GM12878 (cell line): ENCODE data around the gene CASP12. TPM values are rescaled to one million over a fixed set of nuclear protein-coding genes. Genes with fewer than 3 reads are reported as not detected.

Experiments
- ATAC-seq: fragments of 200-7000 bp; cut with Tn5 transposase; 3 replicates; pipeline ENCODE4 v1.9.1; 2020; ENCODE audit warnings: mild to moderate bottlenecking, moderate library complexity
- BruUV-seq: library from RNA; stranded (reverse); fragments of 400-500 nt; replicated peaks from 2 replicates; lab custom pipeline; 2021; lab: Mats Ljungman, UMichigan
- CTCF ChIA-PET: fragments of 300-600 bp; sonication (Branson Sonifier 250); formaldehyde crosslinking; extraction: SDS; loops from one replicate; lab custom pipeline; 2021; ENCODE audit warnings: inconsistent platforms; lab: Yijun Ruan, JAX
- POLR2A ChIA-PET: fragments of 350-600 bp; formaldehyde crosslinking; extraction: SDS; loops from one replicate; lab custom pipeline; 2021; ENCODE audit warnings: inconsistent platforms; lab: Charles Lee
- RAD21 ChIA-PET: fragments of 300-600 bp; sonication (Branson Sonifier 250); formaldehyde crosslinking; loops from one replicate; lab custom pipeline; 2023; ENCODE audit warnings: antibody characterized with exemption; ENCODE audit not compliant: unreplicated experiment; lab: Charles Lee
- SMC1A ChIA-PET: fragments of 300-600 bp; sonication (Branson Sonifier 250); formaldehyde crosslinking; loops from one replicate; lab custom pipeline; 2023; ENCODE audit not compliant: unreplicated experiment, uncharacterized antibody; lab: Charles Lee
- DNase-seq: peaks from one replicate; pipeline ENCODE4 v3.0.0-alpha.2; 2011; ENCODE audit warnings: low read depth, low spot score
- FAIRE-seq: peaks from 3 replicates; lab custom pipeline; 2011; peaks lifted over from hg19 to GRCh38; lab: Jason Lieb, UNC
- H2AFZ ChIP-seq: 2 replicates; pipeline ENCODE4 v1.6.0; 2011; ENCODE audit warnings: low read depth, low read length, control low read depth; ENCODE audit not compliant: control insufficient read depth
- H3K27ac ChIP-seq: 2 replicates; pipeline ENCODE4 v1.5.1; 2011; ENCODE audit warnings: control low read depth; ENCODE audit not compliant: control insufficient read depth, insufficient read depth
- H3K27me3 ChIP-seq, 2 experiments: replicated peaks in 1 of 2; 2 replicates each; pipeline versions ENCODE4 v1.6.0 to v1.6.1; 2011; ENCODE audit warnings: low read length in 1 of 2; ENCODE audit not compliant: control insufficient read depth in 2 of 2, insufficient read depth in 2 of 2
- H3K36me3 ChIP-seq, 2 experiments: 2 replicates each; pipeline ENCODE4 v1.5.1; 2011; ENCODE audit warnings: low read length in 1 of 2; ENCODE audit not compliant: control insufficient read depth in 2 of 2, insufficient read depth in 2 of 2
- H3K4me1 ChIP-seq: 2 replicates; pipeline ENCODE4 v1.6.1; 2011; ENCODE audit warnings: mild to moderate bottlenecking, low read length, moderate library complexity, mixed read lengths; ENCODE audit not compliant: control insufficient read depth, insufficient read depth
- H3K4me2 ChIP-seq: 2 replicates; pipeline ENCODE4 v1.6.0; 2011; ENCODE audit warnings: control low read depth; ENCODE audit not compliant: control insufficient read depth, insufficient read depth
- H3K4me3 ChIP-seq: fragments of 200-600 bp; sonication (generic); 2 replicates; pipeline ENCODE4 v1.5.1; 2016
- H3K79me2 ChIP-seq: 2 replicates; pipeline ENCODE4 v1.6.0; 2011; ENCODE audit warnings: low read length; ENCODE audit not compliant: control insufficient read depth, insufficient read depth
- H3K9ac ChIP-seq: 2 replicates; pipeline ENCODE4 v1.8.0; 2011; ENCODE audit warnings: low read length, control low read depth, mixed read lengths; ENCODE audit not compliant: control insufficient read depth, insufficient read depth
- H3K9me3 ChIP-seq: replicated peaks from 3 replicates; pipeline ENCODE4 v1.5.1; 2011; ENCODE audit warnings: mild to moderate bottlenecking, low read length; ENCODE audit not compliant: control insufficient read depth, insufficient read depth
- H4K20me1 ChIP-seq: 2 replicates; pipeline ENCODE4 v1.6.0; 2011; ENCODE audit not compliant: control insufficient read depth, insufficient read depth
- ASH2L ChIP-seq: fragments of 300-600, 200-600 bp; sonication (generic); IDR thresholded peaks from 2 replicates; pipeline ENCODE4 v1.6.1; 2017; ENCODE audit warnings: low read depth, mild to moderate bottlenecking, borderline replicate concordance
- BRCA1 ChIP-seq: IDR thresholded peaks from 2 replicates; pipeline ENCODE4 v1.6.1; 2011; ENCODE audit warnings: low read depth, low read length, improper control_type of control experiment
- E4F1 ChIP-seq: fragments of 450-650 bp; IDR thresholded peaks from 2 replicates; pipeline ENCODE4 v1.6.1; 2018; ENCODE audit warnings: borderline replicate concordance, mild to moderate bottlenecking; ENCODE audit not compliant: partially characterized antibody
- EP300 ChIP-seq, 2 experiments: fragments of 150-350 bp in 1 of 2; IDR thresholded peaks; 2 replicates each; pipeline ENCODE4 v1.6.1; 2011 to 2012; ENCODE audit warnings: low read depth in 2 of 2, low read length in 2 of 2, borderline replicate concordance in 1 of 2, improper control_type of control experiment in 1 of 2, inconsistent platforms in 1 of 2; ENCODE audit not compliant: control insufficient read depth in 1 of 2
- ESRRA ChIP-seq: IDR thresholded peaks from 2 replicates; pipeline ENCODE4 v1.6.1; 2012; ENCODE audit warnings: mild to moderate bottlenecking, low read length, improper control_type of control experiment
- GATAD2B ChIP-seq: fragments of 450-650 bp; conservative IDR thresholded peaks from 2 replicates; pipeline ENCODE4 v1.6.1; 2017; ENCODE audit warnings: low read depth, mild to moderate bottlenecking, moderate library complexity
- KAT2A ChIP-seq: conservative IDR thresholded peaks from 2 replicates; pipeline ENCODE4 v1.6.1; 2011; ENCODE audit warnings: low read depth, low read length; ENCODE audit not compliant: control insufficient read depth
- MAX ChIP-seq: IDR thresholded peaks from 2 replicates; pipeline ENCODE4 v1.6.1; 2012; ENCODE audit warnings: low read depth, low read length, improper control_type of control experiment
- MEF2A ChIP-seq: IDR thresholded peaks from 2 replicates; pipeline ENCODE4 v1.6.1; 2011; ENCODE audit warnings: low read depth, mild to moderate bottlenecking, low read length, moderate library complexity; ENCODE audit not compliant: insufficient read depth
- NFXL1 ChIP-seq: fragments of 450-650 bp; IDR thresholded peaks from 2 replicates; pipeline ENCODE4 v1.6.1; 2017; ENCODE audit warnings: antibody characterized with exemption, mild to moderate bottlenecking, borderline replicate concordance
- NFYA ChIP-seq: IDR thresholded peaks from 2 replicates; pipeline ENCODE4 v1.6.1; 2011; ENCODE audit warnings: low read depth, mild to moderate bottlenecking, low read length, improper control_type of control experiment, borderline replicate concordance
- POLR2A ChIP-seq: IDR thresholded peaks from 2 replicates; pipeline ENCODE4 v1.6.1; 2011; ENCODE audit warnings: low read depth, mild to moderate bottlenecking, low read length
- POLR2AphosphoS5 ChIP-seq: IDR thresholded peaks from 2 replicates; pipeline ENCODE4 v1.6.1; 2011; ENCODE audit warnings: mild to moderate bottlenecking, low read length, inconsistent platforms
- RB1 ChIP-seq: fragments of 450-650 bp; formaldehyde crosslinking; IDR thresholded peaks from 2 replicates; pipeline ENCODE4 v1.6.1; 2017; ENCODE audit warnings: mild to moderate bottlenecking, borderline replicate concordance
- SKIL ChIP-seq: fragments of 450-650 bp; IDR thresholded peaks from 2 replicates; pipeline ENCODE4 v1.6.1; 2017; ENCODE audit warnings: mild to moderate bottlenecking, low read depth, inconsistent platforms; ENCODE audit not compliant: poor library complexity, severe bottlenecking
- ZBED1 ChIP-seq: IDR thresholded peaks from 2 replicates; pipeline ENCODE4 v1.6.1; 2016; ENCODE audit warnings: borderline replicate concordance
- in situ Hi-C: fragments of 300-500 bp; cut with MboI; formaldehyde crosslinking; loops from 9 replicates; pipeline ENCODE4 v1.14.3; 2018; ENCODE audit warnings: mixed read lengths
- intact Hi-C: fragments of 100-400 bp; cut with micrococcal nuclease; formaldehyde crosslinking; loops from one replicate; pipeline ENCODE4 v1.14.2; 2022; ENCODE audit not compliant: unreplicated experiment
- polyA plus RNA-seq, 11 experiments: library from polyadenylated mRNA; depleted of rRNA in 4 of 11; unstranded in 6 of 11; stranded (reverse) in 5 of 11; fragments of >200 nt; fragmentation: Nextera tagmentation in 4 of 11; fragmentation: Illumina TruSeq in 1 of 11; extraction: Ambion mirVana in 4 of 11; extraction: Trizol in 1 of 11; gene quantifications; 1 replicate in 1 of 11; 2 replicates in 10 of 11; pipeline versions ENCODE4 v1.2.1 to v1.2.3, GENCODE V29; 2011 to 2016; ENCODE audit warnings: inconsistent platforms in 2 of 11, missing spikeins in 2 of 11, low read depth in 1 of 11
- total RNA-seq, 4 experiments: library from RNA; depleted of rRNA in 3 of 4; stranded (reverse); fragments of >200 nt in 3 of 4; fragmentation: Illumina TruSeq in 1 of 4; extraction: Trizol in 1 of 4; gene quantifications; 2 replicates each; pipeline versions ENCODE4 v1.2.1 to v1.2.3, GENCODE V29; 2013 to 2021

Gene CASP12
- total and polyA plus RNA-seq, 10 of the 15 experiments (the other 5 are each of a cell fraction or from before 2014, with no cell fraction given): 0.10 to 0.14 TPM; not detected in 8

GRCh38 chr11:104905271-104905670 is 7.0 kb upstream of the CASP12 start (continued):
- TF ChIP-seq ZBED1 (no peak), NFXL1 (no peak), EP300 (IDR thresholded peaks at IDR 0.05; ENCODE audit: borderline replicate concordance in 1 of 2, control insufficient read depth in 1 of 2, low read depth in 2 of 2, low read length in 2 of 2) (no peak), SKIL (no peak), ASH2L (no peak), RB1 (no peak), KAT2A (no peak), MAX (no peak), MEF2A (no peak)

GRCh38 chr11:104899226-104899625 is 966 bp upstream of the CASP12 start:
- intact Hi-C loops (no loop called here), in situ Hi-C loops (no loop called here)
- no TSS peak for BruUV-seq
- no peak overlapping the region; the same call in 1 of the 2 replicates for H3K27ac ChIP-seq
- ChIA-PET CTCF (interaction anchor here (0.7 to 1.3 kb wide), 2 partner anchors 15 to 263 kb away, joined by 3 read pairs; no protein-coding TSS in a partner anchor), SMC1A (interaction anchor here (1.2 to 2.6 kb wide), 2 partner anchors 10 to 12 kb away, joined by 3 to 7 read pairs; no protein-coding TSS in a partner anchor), RAD21 (no interaction called here), POLR2A (interaction anchor here (0.8 kb wide), 1 partner anchor 18 kb away, joined by 3 read pairs; no protein-coding TSS in a partner anchor)
- H3K9me3 ChIP-seq: no peaks in the 10 kb centered on the region
- no peak overlapping the region for H2AFZ ChIP-seq
- no peak overlapping the region for H3K9ac ChIP-seq
- H3K27me3 ChIP-seq: no peaks in the 10 kb centered on the region
- no peaks in the 10 kb centered on the region for H3K36me3 ChIP-seq
- FAIRE-seq (no peak), DNase-seq (no peak), ATAC-seq (no peak)
- H3K4me1 ChIP-seq: peaks cover 5% of the 10 kb centered on the region; the same call in 1 of the 2 replicates
- no peak overlapping the region for H3K4me2 ChIP-seq
- no peaks in the 10 kb centered on the region for H3K79me2 ChIP-seq
- no peaks in the 10 kb centered on the region for H4K20me1 ChIP-seq
- no peak overlapping the region for H3K4me3 ChIP-seq
- TF ChIP-seq POLR2AphosphoS5: no peak
- no peak for TF ChIP-seq NFYA
- no peak for TF ChIP-seq E4F1
- TF ChIP-seq GATAD2B: no peak
- no peak for TF ChIP-seq POLR2A
- TF ChIP-seq BRCA1: no peak
- TF ChIP-seq ESRRA: no peak
